H1 (cell line): ENCODE data around the gene SERPINF2. TPM values are rescaled to one million over a fixed set of nuclear protein-coding genes. Genes with fewer than 3 reads are reported as not detected.

ENCODE experiments used
- BRCA1 ChIP-seq: IDR thresholded peaks from 2 replicates; pipeline ENCODE4 v1.6.1; 2012; ENCODE audit warnings: low read depth, low read length, improper control_type of control experiment
- CEBPB ChIP-seq: IDR thresholded peaks from 2 replicates; pipeline ENCODE4 v1.6.1; 2012; ENCODE audit warnings: low read depth, low read length
- FOSL1 ChIP-seq: IDR thresholded peaks from 2 replicates; pipeline ENCODE4 v1.6.1; 2011; ENCODE audit warnings: mild to moderate bottlenecking, low read depth, low read length, moderate library complexity; ENCODE audit not compliant: insufficient read depth
- JUN ChIP-seq: IDR thresholded peaks from 2 replicates; pipeline ENCODE4 v1.6.1; 2011; ENCODE audit warnings: low read depth, mild to moderate bottlenecking, improper control_type of control experiment, low read length
- KDM4A ChIP-seq: IDR thresholded peaks from one replicate; pipeline ENCODE4 v1.7.1; 2012; ENCODE audit warnings: low read depth, mild to moderate bottlenecking, moderate library complexity, low read length, inconsistent platforms; ENCODE audit not compliant: severe bottlenecking
- KDM5A ChIP-seq: fragments of 200-600 bp; IDR thresholded peaks from 2 replicates; pipeline ENCODE4 v1.7.1; 2012; ENCODE audit warnings: mild to moderate bottlenecking, low read length, inconsistent platforms, mixed read lengths
- POU5F1 ChIP-seq: IDR thresholded peaks from 2 replicates; pipeline ENCODE4 v1.6.1; 2011; ENCODE audit warnings: low read depth, mild to moderate bottlenecking, low read length, moderate library complexity
- TAF1 ChIP-seq: IDR thresholded peaks from 2 replicates; pipeline ENCODE4 v1.6.1; 2011; ENCODE audit warnings: mild to moderate bottlenecking, low read depth, low read length
- TEAD4 ChIP-seq: IDR thresholded peaks from 2 replicates; pipeline ENCODE4 v1.6.1; 2012; ENCODE audit warnings: low read depth, low read length, inconsistent platforms, mixed read lengths
- polyA plus RNA-seq, 7 experiments: library from polyadenylated mRNA; depleted of rRNA in 3 of 7; stranded (reverse) in 5 of 7; unstranded in 2 of 7; fragments of >200 nt in 5 of 7; fragments of 200-250 nt in 2 of 7; gene quantifications; 1 replicate in 5 of 7; 2 replicates in 1 of 7; 4 replicates in 1 of 7; pipeline versions ENCODE4 v1.2.1 to v1.2.3, GENCODE V29; 2011 to 2013; ENCODE audit warnings: missing spikeins in 2 of 7, mixed read lengths in 2 of 7
- total RNA-seq: library from RNA; stranded (reverse); fragmentation: NEBNext Ultra II Directional; extraction: Animal tissue kit (Norgen Biotek cat#: 25700); gene quantifications from 2 replicates; pipeline ENCODE4 v1.2.1, GENCODE V29; 2021
- TF ChIP-seq, protein P1 (sequence below): fragments of 300-600 bp; sonication (generic); IDR thresholded peaks from 2 replicates; pipeline ENCODE4 v1.7.1; 2012; ENCODE audit warnings: low read length, moderate library complexity, mild to moderate bottlenecking, inconsistent platforms; ENCODE audit not compliant: insufficient replicate concordance

SERPINF2 gene
- total and polyA plus RNA-seq, 2 of the 8 experiments (the other 6 are each of a cell fraction or from before 2014, with no cell fraction given), result 1.8 to 3.2 TPM

DNA sequence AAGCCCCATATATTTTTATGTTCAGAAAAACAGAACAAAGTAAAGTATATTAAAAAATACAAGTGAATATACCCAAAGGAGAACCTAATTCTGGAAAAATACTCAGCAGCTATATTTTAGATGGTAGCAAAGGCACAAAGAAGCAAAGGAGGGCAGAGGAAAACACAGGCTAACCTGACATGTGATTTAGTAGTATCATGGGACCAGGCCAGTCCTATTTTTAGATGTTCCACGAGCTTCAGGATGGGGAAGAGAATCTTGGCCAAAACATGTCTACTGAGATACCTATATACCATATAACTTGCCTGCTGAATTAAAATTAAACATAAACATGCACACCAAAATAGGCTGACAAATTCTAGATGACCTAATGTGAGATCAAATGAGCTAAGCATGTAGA lies 54.1 kb downstream of the SERPINF2 start (continued):
- TF ChIP-seq, protein P1, sequence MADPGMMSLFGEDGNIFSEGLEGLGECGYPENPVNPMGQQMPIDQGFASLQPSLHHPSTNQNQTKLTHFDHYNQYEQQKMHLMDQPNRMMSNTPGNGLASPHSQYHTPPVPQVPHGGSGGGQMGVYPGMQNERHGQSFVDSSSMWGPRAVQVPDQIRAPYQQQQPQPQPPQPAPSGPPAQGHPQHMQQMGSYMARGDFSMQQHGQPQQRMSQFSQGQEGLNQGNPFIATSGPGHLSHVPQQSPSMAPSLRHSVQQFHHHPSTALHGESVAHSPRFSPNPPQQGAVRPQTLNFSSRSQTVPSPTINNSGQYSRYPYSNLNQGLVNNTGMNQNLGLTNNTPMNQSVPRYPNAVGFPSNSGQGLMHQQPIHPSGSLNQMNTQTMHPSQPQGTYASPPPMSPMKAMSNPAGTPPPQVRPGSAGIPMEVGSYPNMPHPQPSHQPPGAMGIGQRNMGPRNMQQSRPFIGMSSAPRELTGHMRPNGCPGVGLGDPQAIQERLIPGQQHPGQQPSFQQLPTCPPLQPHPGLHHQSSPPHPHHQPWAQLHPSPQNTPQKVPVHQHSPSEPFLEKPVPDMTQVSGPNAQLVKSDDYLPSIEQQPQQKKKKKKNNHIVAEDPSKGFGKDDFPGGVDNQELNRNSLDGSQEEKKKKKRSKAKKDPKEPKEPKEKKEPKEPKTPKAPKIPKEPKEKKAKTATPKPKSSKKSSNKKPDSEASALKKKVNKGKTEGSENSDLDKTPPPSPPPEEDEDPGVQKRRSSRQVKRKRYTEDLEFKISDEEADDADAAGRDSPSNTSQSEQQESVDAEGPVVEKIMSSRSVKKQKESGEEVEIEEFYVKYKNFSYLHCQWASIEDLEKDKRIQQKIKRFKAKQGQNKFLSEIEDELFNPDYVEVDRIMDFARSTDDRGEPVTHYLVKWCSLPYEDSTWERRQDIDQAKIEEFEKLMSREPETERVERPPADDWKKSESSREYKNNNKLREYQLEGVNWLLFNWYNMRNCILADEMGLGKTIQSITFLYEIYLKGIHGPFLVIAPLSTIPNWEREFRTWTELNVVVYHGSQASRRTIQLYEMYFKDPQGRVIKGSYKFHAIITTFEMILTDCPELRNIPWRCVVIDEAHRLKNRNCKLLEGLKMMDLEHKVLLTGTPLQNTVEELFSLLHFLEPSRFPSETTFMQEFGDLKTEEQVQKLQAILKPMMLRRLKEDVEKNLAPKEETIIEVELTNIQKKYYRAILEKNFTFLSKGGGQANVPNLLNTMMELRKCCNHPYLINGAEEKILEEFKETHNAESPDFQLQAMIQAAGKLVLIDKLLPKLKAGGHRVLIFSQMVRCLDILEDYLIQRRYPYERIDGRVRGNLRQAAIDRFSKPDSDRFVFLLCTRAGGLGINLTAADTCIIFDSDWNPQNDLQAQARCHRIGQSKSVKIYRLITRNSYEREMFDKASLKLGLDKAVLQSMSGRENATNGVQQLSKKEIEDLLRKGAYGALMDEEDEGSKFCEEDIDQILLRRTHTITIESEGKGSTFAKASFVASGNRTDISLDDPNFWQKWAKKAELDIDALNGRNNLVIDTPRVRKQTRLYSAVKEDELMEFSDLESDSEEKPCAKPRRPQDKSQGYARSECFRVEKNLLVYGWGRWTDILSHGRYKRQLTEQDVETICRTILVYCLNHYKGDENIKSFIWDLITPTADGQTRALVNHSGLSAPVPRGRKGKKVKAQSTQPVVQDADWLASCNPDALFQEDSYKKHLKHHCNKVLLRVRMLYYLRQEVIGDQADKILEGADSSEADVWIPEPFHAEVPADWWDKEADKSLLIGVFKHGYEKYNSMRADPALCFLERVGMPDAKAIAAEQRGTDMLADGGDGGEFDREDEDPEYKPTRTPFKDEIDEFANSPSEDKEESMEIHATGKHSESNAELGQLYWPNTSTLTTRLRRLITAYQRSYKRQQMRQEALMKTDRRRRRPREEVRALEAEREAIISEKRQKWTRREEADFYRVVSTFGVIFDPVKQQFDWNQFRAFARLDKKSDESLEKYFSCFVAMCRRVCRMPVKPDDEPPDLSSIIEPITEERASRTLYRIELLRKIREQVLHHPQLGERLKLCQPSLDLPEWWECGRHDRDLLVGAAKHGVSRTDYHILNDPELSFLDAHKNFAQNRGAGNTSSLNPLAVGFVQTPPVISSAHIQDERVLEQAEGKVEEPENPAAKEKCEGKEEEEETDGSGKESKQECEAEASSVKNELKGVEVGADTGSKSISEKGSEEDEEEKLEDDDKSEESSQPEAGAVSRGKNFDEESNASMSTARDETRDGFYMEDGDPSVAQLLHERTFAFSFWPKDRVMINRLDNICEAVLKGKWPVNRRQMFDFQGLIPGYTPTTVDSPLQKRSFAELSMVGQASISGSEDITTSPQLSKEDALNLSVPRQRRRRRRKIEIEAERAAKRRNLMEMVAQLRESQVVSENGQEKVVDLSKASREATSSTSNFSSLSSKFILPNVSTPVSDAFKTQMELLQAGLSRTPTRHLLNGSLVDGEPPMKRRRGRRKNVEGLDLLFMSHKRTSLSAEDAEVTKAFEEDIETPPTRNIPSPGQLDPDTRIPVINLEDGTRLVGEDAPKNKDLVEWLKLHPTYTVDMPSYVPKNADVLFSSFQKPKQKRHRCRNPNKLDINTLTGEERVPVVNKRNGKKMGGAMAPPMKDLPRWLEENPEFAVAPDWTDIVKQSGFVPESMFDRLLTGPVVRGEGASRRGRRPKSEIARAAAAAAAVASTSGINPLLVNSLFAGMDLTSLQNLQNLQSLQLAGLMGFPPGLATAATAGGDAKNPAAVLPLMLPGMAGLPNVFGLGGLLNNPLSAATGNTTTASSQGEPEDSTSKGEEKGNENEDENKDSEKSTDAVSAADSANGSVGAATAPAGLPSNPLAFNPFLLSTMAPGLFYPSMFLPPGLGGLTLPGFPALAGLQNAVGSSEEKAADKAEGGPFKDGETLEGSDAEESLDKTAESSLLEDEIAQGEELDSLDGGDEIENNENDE, result no peak
- TF ChIP-seq CEBPB (no peak), JUN (no peak), KDM5A (no peak), POU5F1 (no peak), TEAD4 (no peak), FOSL1 (no peak), TAF1 (no peak), KDM4A (no peak), BRCA1 (no peak)
